ENCODE measurements around the gene TXN2.

The TXN2 gene

GRCh38 chr22:36480941-36481392 is 473 bp downstream of the TXN2 start:
- DNase-seq, result no peak

GRCh38 chr22:36478966-36479365 is 2.5 kb downstream of the TXN2 start:
- no peak for DNase-seq

- DNase-seq, result no peak
These were observed 6.1 kb downstream of the TXN2 start for GRCh38 chr22:36475341-36475740.

DNA sequence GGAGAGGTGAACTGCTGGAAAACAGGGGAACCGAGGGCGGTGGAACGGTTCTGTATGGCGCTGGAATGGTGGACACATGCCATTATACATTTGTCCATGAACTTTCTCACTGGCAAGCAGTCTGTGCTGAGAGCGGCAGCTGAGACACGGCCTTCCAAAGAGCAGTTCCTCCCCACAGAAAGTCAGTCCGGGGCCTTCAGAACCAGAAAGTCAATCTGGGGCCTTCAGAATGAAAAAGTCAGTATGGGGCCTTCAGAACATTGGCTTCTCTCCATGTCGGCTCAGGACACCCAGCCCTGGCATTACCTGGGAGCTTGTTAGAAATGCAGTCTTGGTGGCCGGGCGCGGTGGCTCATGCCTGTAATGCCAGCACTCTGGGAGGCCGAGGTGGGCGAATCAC is 8.8 kb downstream of the TXN2 start:
- DNase-seq, result no peak

GRCh38 chr22:36471341-36471821 is 10.1 kb downstream of the TXN2 start:
- no peak for DNase-seq

DNA sequence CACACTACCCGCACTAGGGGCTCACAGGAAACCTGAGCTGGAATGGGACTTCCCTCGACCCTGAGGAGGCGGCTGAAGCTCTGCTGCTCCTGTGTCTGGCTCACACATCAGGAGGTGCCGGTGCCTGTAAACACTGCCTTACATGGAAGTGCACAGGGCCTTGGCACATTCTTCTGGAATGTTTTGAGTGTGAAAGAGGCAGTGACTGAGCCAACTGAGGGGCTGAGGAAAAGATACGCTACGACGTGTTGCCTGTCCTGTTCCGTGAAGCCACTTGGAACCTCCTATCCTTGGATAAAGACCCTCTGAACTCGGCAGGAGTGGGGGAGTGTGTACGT is 10.5 kb downstream of the TXN2 start:
- DNase-seq, result no peak

- DNase-seq, result peak; percentile 46
These were observed 11.1 kb downstream of the TXN2 start for GRCh38 chr22:36470162-36470993.

DNA sequence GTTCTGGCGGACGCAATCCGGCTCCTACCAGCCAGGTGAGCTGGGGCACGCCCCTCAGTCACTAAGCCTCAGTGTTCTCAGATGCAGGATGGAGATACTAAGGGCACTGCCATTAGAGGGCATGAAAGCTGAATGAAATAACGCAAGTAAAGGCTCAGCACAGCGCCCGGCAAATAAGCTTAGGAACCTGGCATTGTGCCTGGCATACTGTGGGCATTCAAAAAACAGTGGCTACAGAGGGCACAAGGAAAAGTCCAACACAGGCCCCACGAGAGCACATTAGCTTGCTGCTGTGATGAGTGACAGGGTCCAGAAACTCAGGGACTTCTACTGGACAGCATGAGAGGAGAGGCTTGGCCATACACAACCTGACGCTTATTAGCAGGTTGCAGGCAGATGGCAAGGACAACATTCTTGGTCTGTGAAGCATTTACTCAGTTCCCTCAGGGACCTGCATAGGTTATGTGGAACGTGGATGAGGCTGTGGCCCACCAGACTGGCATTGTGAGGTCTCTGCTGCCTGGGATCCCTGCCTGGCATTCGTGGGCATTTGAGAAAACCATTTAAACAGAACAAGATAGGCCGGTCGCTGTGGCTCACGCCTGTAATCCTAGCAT is 12.2 kb downstream of the TXN2 start:
- DNase-seq, result no peak

DNA sequence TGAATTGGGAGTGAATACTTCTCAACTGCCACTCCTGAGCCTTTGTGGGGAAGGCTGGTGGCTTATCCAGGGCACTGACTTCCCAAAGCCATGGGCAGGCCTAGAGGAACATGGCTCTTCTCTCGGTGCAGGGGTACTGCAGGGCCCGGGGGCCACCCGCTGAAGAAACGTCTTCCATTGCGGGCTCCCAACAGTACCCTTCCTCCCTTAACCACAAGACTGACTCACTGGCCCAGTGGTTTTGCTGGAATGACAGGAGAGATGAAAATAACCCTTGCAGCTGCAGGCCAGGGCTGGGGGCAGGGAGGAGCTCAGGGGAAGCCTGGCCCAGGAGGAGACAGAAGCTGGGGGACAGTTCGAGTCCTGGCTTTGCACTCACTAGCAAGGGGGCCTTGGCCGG is 13.5 kb downstream of the TXN2 start:
- peak; percentile 47 for DNase-seq

DNA sequence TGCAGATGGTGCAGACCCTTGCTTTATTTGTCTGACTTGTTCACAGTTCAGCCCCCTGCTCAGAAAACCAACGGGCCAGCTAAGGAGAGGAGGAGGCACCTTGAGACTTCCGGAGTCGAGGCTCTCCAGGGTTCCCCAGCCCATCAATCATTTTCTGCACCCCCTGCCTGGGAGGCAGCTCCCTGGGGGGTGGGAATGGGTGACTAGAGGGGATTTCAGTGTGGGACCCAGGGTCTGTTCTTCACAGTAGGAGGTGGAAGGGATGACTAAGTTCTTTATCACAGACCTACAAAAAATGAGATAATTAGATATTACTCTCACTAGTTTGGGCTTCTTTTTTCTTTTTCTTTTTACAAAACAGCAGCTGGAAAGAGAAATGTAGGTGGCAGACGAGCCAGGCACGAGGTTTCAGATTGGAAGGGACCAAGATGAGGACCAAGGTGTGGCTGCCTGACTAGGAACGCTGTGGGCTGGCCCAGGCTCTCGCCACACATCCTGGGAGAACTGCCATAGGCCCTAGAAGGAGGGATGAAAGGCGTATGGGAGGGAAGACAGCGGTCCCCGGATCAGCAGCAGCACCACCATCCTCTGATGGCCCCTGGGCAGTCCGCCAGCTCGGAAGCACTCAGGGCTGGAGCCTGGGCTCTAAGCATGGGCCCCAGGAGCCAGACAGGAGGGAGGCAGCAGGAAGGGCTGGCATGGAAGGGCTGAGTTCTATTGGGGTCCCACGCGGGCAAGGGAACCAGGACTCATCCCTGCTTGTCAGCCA is 14.2 kb downstream of the TXN2 start:
- no peak for DNase-seq

DNA sequence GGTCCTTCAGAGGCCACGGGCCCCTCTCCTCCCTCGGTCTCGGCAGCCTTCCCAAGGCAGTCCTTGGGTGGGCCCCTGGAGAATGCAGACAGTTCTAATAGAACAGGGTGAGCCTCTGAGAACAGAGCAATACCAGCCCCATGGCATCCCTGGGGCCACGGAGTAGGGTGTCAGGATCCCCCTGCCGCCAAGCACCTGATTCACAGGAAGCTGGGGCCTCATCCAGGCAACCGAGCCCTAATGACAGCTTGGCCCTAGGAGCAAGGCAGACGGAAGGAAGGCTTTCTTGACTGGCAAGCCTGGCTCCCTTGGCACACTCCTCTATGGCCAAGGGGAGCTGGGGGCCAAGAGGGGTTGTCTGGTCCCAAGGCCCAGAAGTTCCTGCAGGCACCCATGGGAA is 15.2 kb downstream of the TXN2 start:
- no peak for DNase-seq

- DNase-seq, result peak; percentile 65
These were observed 16.0 kb downstream of the TXN2 start for GRCh38 chr22:36465232-36466021.

DNA sequence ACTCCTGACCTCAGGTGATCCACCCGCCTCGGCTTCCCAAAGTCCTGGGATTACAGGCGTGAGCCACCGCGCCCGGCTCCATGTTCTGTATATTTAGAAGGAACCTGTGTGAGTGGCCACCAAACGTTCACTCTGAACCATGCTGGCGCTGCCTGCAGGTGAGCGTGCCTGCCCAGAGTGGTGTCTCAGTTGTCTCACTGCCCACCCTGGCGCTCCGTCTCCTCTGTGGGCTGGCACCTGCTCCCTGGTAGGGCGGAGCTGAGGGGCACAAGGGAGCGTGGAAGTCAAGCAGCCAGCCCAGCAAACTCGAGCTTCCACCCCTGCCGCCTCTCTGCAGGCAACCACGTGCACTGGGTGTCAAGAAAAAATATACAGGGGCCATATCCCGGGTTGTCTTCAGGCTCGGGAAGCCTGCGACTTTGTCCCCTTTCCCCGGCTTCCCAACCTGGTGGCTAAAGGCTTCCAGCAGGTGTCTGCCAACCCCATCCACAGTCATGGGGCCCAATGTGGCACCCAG is 16.7 kb downstream of the TXN2 start:
- DNase-seq, result no peak

DNA sequence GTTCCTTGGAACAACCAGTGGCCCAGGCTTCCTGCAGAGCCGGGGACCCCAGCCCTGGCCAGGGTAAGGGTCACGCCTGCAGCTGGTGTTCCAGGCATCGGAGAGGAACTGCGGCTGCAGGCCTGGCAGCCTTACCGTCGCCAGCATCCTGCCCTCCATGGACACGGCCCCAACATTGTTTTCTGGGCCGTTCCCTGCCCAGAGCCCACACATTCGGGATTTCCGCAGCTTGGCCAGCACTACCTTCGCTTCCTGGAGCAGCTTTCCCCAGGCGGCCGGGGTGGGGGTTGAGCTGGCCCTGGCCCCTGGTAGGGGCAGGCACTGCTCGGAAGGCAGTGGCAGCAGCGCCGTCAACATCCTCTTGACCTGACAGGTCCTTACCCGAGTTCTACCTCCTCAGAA is 17.7 kb downstream of the TXN2 start:
- no peak for DNase-seq

DNA sequence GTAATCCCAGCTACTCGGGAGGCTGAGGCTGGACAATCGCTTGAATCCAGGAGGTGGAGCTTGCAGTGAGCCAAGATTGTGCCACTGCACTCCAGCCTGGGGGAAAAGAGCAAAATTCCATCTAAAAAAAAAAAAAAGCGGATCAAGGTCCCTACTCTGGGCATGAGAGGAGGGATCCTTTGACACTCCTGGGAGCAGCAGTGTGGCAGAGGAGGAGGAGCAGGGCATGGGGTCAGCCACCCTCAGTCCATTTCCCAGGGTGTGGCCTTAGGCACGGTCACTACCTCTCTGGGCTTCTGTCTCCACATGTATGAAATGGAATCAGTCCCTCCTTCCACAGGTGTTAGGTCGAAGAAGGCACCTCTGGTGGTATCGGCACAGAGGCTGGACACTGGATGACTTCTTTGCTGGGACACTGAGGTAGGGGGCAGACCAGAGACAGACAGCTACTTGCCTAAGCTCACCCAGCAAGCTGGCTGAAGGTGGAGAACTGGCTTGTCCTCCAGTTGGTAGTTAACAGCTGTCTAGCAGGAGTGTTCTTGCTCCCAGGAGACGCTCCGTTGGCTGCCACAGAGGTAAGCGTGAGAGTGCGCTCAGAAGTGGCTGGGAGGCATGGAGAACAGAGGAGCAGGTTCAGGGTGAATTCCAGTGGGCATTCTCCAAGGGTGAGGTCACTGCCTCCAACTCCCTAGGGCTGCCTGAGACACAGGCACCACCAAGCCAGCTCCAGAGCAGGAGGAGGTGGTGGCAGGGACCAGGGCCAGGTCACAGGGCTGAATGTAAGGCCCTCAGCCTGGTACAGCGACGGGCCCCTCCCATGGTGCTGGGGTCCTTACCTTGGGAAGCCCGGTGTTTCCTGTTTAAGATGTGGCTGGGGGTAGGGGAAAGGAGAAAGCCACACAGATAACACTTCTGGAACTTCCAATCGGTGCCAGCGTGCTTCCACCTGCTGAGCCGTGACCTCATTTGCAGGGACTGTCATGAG is 19.5 kb downstream of the TXN2 start:
- DNase-seq, result peak; percentile 70

DNA sequence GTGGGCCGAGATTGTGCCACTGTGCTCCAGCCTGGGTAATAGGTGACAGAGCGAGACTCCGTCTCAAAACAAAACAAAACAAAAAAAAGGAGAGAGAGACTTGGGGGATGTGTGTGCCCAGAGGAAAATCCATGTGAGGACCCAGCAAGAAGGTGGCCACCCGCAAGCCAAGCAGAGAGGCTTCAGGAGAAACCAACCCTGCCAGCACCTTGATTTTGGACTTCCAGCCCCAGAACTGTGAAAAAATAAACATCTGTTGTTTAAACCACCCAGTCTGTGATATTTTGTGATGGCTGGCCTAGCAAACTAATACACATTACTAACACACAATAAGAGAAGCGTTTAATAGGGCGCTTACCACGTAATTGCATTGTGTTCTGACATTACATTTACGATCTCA is 21.2 kb downstream of the TXN2 start:
- DNase-seq, result no peak

GRCh38 chr22:36457688-36458450 is 23.6 kb downstream of the TXN2 start:
- DNase-seq, result no peak

DNA sequence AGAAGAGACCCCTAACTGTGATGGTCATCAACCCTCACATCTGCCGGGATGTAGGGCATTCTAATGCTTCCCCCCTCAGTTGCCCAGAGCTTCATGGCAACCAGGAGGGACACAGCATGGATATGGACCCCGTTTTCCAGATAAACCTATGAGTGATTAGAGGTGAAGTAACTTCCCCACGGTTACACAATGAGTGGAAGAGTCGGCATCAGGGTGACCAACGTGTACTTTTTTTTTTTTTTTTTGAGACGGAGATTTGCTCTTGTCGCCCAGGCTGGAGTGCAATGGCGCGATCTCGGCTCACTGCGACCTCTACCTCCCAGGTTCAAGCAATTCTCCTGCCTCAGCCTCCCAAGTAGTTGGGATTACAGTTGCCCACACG is 25.0 kb downstream of the TXN2 start:
- no peak for DNase-seq

- no peak for DNase-seq
These were observed 25.6 kb downstream of the TXN2 start for GRCh38 chr22:36455571-36456463.
